ENCODE data around the gene RPP30.

GRCh38 chr10:90929179-90929578, 57.4 kb downstream of the RPP30 start:
- TF ChIP-seq POLR2AphosphoS5 (IDR thresholded peaks at IDR 0.05; ENCODE audit: low read depth, low read length) (no peak), POLR2A (IDR thresholded peaks at IDR 0.05; ENCODE audit: low read depth, low read length) (no peak)
